KMS-11 (cell line): ENCODE data around the gene ACTBL2.

ENCODE experiments used
- H2AFZ ChIP-seq: fragments of 200-600 bp; sonication (generic); 2 replicates; pipeline ENCODE4 v1.6.1; 2016; ENCODE audit warnings: antibody characterized with exemption, mixed run types, low read depth
- H3K27ac ChIP-seq: fragments of 200-600 bp; sonication (generic); 2 replicates; pipeline ENCODE4 v1.6.1; 2016; ENCODE audit warnings: mild to moderate bottlenecking, mixed run types
- H3K27me3 ChIP-seq: fragments of 200-600 bp; sonication (generic); 2 replicates; pipeline ENCODE4 v1.6.1; 2017; ENCODE audit warnings: mild to moderate bottlenecking, low read depth, mixed run types, moderate library complexity; ENCODE audit not compliant: insufficient read depth
- H3K36me3 ChIP-seq: fragments of 200-600 bp; sonication (generic); 2 replicates; pipeline ENCODE4 v1.6.1; 2017; ENCODE audit warnings: mild to moderate bottlenecking, mixed run types; ENCODE audit not compliant: insufficient read depth
- H3K4me1 ChIP-seq: fragments of 200-600 bp; sonication (generic); 2 replicates; pipeline ENCODE4 v1.6.1; 2016; ENCODE audit warnings: mild to moderate bottlenecking, low read depth, mixed run types; ENCODE audit not compliant: poor library complexity, severe bottlenecking
- H3K4me2 ChIP-seq: fragments of 200-600 bp; sonication (generic); 2 replicates; pipeline ENCODE4 v1.7.0; 2016; ENCODE audit warnings: mild to moderate bottlenecking, mixed run types
- H3K4me3 ChIP-seq: fragments of 200-600 bp; sonication (generic); IDR thresholded peaks from 2 replicates; pipeline ENCODE4 v1.6.1; 2017; ENCODE audit warnings: low read depth, low read length, mixed read lengths; ENCODE audit not compliant: insufficient read depth
- H3K79me2 ChIP-seq: fragments of 200-600 bp; sonication (generic); 2 replicates; pipeline ENCODE4 v1.6.1; 2016; ENCODE audit warnings: low read depth, mixed run types; ENCODE audit not compliant: insufficient read depth
- H3K9ac ChIP-seq: fragments of 200-600 bp; sonication (generic); 2 replicates; pipeline ENCODE4 v1.6.1; 2016; ENCODE audit warnings: mild to moderate bottlenecking, mixed run types
- H4K20me1 ChIP-seq: fragments of 200-600 bp; sonication (generic); 2 replicates; pipeline ENCODE4 v1.6.1; 2016; ENCODE audit warnings: mild to moderate bottlenecking, mixed run types; ENCODE audit not compliant: insufficient read depth
- CTCF ChIP-seq: fragments of 200-600 bp; sonication (generic); conservative IDR thresholded peaks from 2 replicates; pipeline ENCODE4 v1.6.1; 2017; ENCODE audit warnings: low read depth, mild to moderate bottlenecking, antibody characterized with exemption, low read length, moderate library complexity, mixed read lengths

ACTBL2 gene

GRCh38 chr5:57454896-57455295 is 27.7 kb downstream of the ACTBL2 start:
- Histone ChIP-seq H4K20me1 (no peaks in the 10 kb centered on the region), H3K9ac (no peak overlapping the region), H2AFZ (no peak overlapping the region), H3K36me3 (no peaks in the 10 kb centered on the region), H3K79me2 (no peaks in the 10 kb centered on the region), H3K4me2 (no peak overlapping the region), H3K27me3 (no peaks in the 10 kb centered on the region), H3K27ac (no peak overlapping the region), H3K4me1 (no peaks in the 10 kb centered on the region), H3K4me3 (no peak overlapping the region)
- no peak for TF ChIP-seq CTCF

- no peak overlapping the region for H3K4me2 ChIP-seq
- H3K27ac ChIP-seq: no peak overlapping the region
- no peak overlapping the region for H2AFZ ChIP-seq
- H3K36me3 ChIP-seq: no peaks in the 10 kb centered on the region
- H3K79me2 ChIP-seq: no peaks in the 10 kb centered on the region
- no peaks in the 10 kb centered on the region for H4K20me1 ChIP-seq
- H3K4me1 ChIP-seq: no peaks in the 10 kb centered on the region
- H3K27me3 ChIP-seq: no peaks in the 10 kb centered on the region
- H3K9ac ChIP-seq: no peak overlapping the region
- H3K4me3 ChIP-seq: no peak overlapping the region
- no peak for TF ChIP-seq CTCF
Observed at GRCh38 chr5:57453728-57454127, 28.9 kb downstream of the ACTBL2 start.

- TF ChIP-seq CTCF: no peak
- Histone ChIP-seq H3K4me2 (no peak overlapping the region), H3K36me3 (no peaks in the 10 kb centered on the region), H3K4me1 (no peaks in the 10 kb centered on the region), H3K4me3 (no peak overlapping the region), H3K9ac (no peak overlapping the region), H3K27me3 (no peaks in the 10 kb centered on the region), H4K20me1 (no peaks in the 10 kb centered on the region), H3K79me2 (no peaks in the 10 kb centered on the region), H3K27ac (no peak overlapping the region), H2AFZ (no peak overlapping the region)
Observed at GRCh38 chr5:57452885-57453284, 29.7 kb downstream of the ACTBL2 start.

GRCh38 chr5:57450991-57451876 is 31.4 kb downstream of the ACTBL2 start:
- H2AFZ ChIP-seq: no peak overlapping the region
- H3K4me2 ChIP-seq: no peak overlapping the region

More at GRCh38 chr5:57450991-57451876, 31.4 kb downstream of the ACTBL2 start:
- Histone ChIP-seq H3K27me3 (no peaks in the 10 kb centered on the region), H3K4me3 (no peak overlapping the region), H3K36me3 (no peaks in the 10 kb centered on the region), H4K20me1 (no peaks in the 10 kb centered on the region), H3K9ac (no peak overlapping the region), H3K4me1 (no peaks in the 10 kb centered on the region), H3K27ac (no peak overlapping the region), H3K79me2 (no peaks in the 10 kb centered on the region)
- TF ChIP-seq CTCF: no peak
